ENCODE data around the gene GEMIN8. TPM values are rescaled to one million over a fixed set of nuclear protein-coding genes. Genes with fewer than 3 reads are reported as not detected.

GEMIN8 gene
- total and polyA plus RNA-seq, 2 donors from 2014 or later, result 25.4 to 30.0 TPM

GRCh38 chrX:13967636-13968035 is 62.1 kb downstream of the GEMIN8 start:
- TF ChIP-seq CTCF (IDR thresholded peaks at IDR 0.05; ENCODE audit: borderline replicate concordance, extremely low read depth, insufficient read depth), result no peak
- Histone ChIP-seq H3K4me3 (ENCODE audit: low read length in 3 of 3) (no peak overlapping the region), H3K9ac (ENCODE audit: low read length in 3 of 3) (no peak overlapping the region), H3K9me3 (ENCODE audit: control insufficient read depth in 2 of 3, insufficient read depth in 1 of 3, low read length in 3 of 3) (no peaks in the 10 kb centered on the region), H3K36me3 (ENCODE audit: control insufficient read depth in 2 of 3, insufficient read depth in 3 of 3, low read length in 3 of 3) (no peaks in the 10 kb centered on the region), H3K27me3 (ENCODE audit: control insufficient read depth, insufficient read depth, low read length) (peaks cover 4% of the 10 kb centered on the region), H3K4me1 (ENCODE audit: control insufficient read depth in 2 of 3, insufficient read depth in 2 of 3, low read depth in 1 of 3, low read length in 3 of 3) (no peaks in the 10 kb centered on the region), H3K27ac (ENCODE audit: low read depth in 2 of 2, low read length in 2 of 2) (no peak overlapping the region)
- DNase-seq, result no peak
- no peak for FAIRE-seq
- intact Hi-C loops (cut with DNase I), result no loop called here

- intact Hi-C loops (cut with DNase I), result no loop called here
- Histone ChIP-seq H3K36me3 (ENCODE audit: control insufficient read depth in 2 of 3, insufficient read depth in 3 of 3, low read length in 3 of 3) (no peaks in the 10 kb centered on the region), H3K27me3 (ENCODE audit: control insufficient read depth, insufficient read depth, low read length) (peaks cover 4% of the 10 kb centered on the region), H3K4me1 (ENCODE audit: control insufficient read depth in 2 of 3, insufficient read depth in 2 of 3, low read depth in 1 of 3, low read length in 3 of 3) (no peaks in the 10 kb centered on the region), H3K9me3 (ENCODE audit: control insufficient read depth in 2 of 3, insufficient read depth in 1 of 3, low read length in 3 of 3) (no peaks in the 10 kb centered on the region), H3K27ac (ENCODE audit: low read depth in 2 of 2, low read length in 2 of 2) (no peak overlapping the region), H3K9ac (ENCODE audit: low read length in 3 of 3) (no peak overlapping the region), H3K4me3 (ENCODE audit: low read length in 3 of 3) (no peak overlapping the region)
- TF ChIP-seq CTCF (IDR thresholded peaks at IDR 0.05; ENCODE audit: borderline replicate concordance, extremely low read depth, insufficient read depth), result no peak
- FAIRE-seq, result no peak
- DNase-seq, result peak in 2 of 5 donors; percentile 16 to 54
Observed at GRCh38 chrX:13966793-13967125, 62.9 kb downstream of the GEMIN8 start.

GRCh38 chrX:13966071-13966792 is 63.5 kb downstream of the GEMIN8 start:
- peaks cover 4% of the 10 kb centered on the region for H3K27me3 ChIP-seq (ENCODE audit: control insufficient read depth, insufficient read depth, low read length)
- TF ChIP-seq CTCF (IDR thresholded peaks at IDR 0.05; ENCODE audit: borderline replicate concordance, extremely low read depth, insufficient read depth), result no peak
- H3K4me1 ChIP-seq (ENCODE audit: control insufficient read depth in 2 of 3, insufficient read depth in 2 of 3, low read depth in 1 of 3, low read length in 3 of 3), result no peaks in the 10 kb centered on the region
- H3K27ac ChIP-seq (ENCODE audit: low read depth in 2 of 2, low read length in 2 of 2), result no peak overlapping the region
- H3K4me3 ChIP-seq (ENCODE audit: low read length in 3 of 3), result no peak overlapping the region
- H3K36me3 ChIP-seq (ENCODE audit: control insufficient read depth in 2 of 3, insufficient read depth in 3 of 3, low read length in 3 of 3), result no peaks in the 10 kb centered on the region
- intact Hi-C loops (cut with DNase I), result no loop called here
- no peak overlapping the region for H3K9ac ChIP-seq (ENCODE audit: low read length in 3 of 3)
- FAIRE-seq, result no peak
- no peak for DNase-seq
- H3K9me3 ChIP-seq (ENCODE audit: control insufficient read depth in 2 of 3, insufficient read depth in 1 of 3, low read length in 3 of 3), result no peaks in the 10 kb centered on the region

GRCh38 chrX:13965531-13965930 is 64.2 kb downstream of the GEMIN8 start:
- no peak overlapping the region for H3K27ac ChIP-seq (ENCODE audit: low read depth in 2 of 2, low read length in 2 of 2)
- intact Hi-C loops (cut with DNase I), result no loop called here
- no peak for FAIRE-seq
- no peak overlapping the region for H3K4me3 ChIP-seq (ENCODE audit: low read length in 3 of 3)
- H3K9ac ChIP-seq (ENCODE audit: low read length in 3 of 3), result no peak overlapping the region
- no peak for TF ChIP-seq CTCF (IDR thresholded peaks at IDR 0.05; ENCODE audit: borderline replicate concordance, extremely low read depth, insufficient read depth)
- no peaks in the 10 kb centered on the region for H3K4me1 ChIP-seq (ENCODE audit: control insufficient read depth in 2 of 3, insufficient read depth in 2 of 3, low read depth in 1 of 3, low read length in 3 of 3)
- DNase-seq, result no peak
- no peaks in the 10 kb centered on the region for H3K9me3 ChIP-seq (ENCODE audit: control insufficient read depth in 2 of 3, insufficient read depth in 1 of 3, low read length in 3 of 3)
- no peaks in the 10 kb centered on the region for H3K36me3 ChIP-seq (ENCODE audit: control insufficient read depth in 2 of 3, insufficient read depth in 3 of 3, low read length in 3 of 3)
- peaks cover 4% of the 10 kb centered on the region for H3K27me3 ChIP-seq (ENCODE audit: control insufficient read depth, insufficient read depth, low read length)
